Measurements from ENCODE around the gene MAPKBP1. TPM values are rescaled to one million over a fixed set of nuclear protein-coding genes. Genes with fewer than 3 reads are reported as not detected.

Gene MAPKBP1
- polyA plus RNA-seq, 2 donors = 11.9 to 57.3 TPM

DNA sequence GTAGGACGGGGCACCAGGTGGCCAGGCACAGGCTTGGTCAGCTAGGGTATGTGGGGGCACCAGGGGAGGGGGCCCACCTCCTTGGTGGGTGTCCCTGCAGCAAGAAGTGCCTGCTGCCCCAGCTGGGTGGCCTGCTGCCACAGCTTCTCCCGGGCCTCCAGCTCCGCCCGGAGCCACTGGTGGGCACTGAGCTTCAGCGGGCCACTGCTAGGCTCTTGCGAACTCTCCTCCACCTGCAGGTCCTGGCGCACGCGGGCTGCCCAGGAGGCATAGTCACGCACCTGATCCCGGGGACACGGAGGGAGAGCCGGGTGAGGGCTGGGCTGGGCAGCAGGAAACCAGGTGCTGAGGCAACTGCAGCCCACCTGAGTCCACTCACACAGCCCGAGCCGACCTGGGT, 94.0 kb downstream of the MAPKBP1 start:
- no peaks in the 10 kb centered on the region for H3K36me3 ChIP-seq (ENCODE audit: control insufficient read depth in 2 of 2, insufficient read depth in 2 of 2, low read length in 1 of 2)
- no peak overlapping the region for H3K4me3 ChIP-seq (ENCODE audit: low read depth in 1 of 2, low read length in 2 of 2)
- H3K27ac ChIP-seq (ENCODE audit: low read depth in 2 of 2, low read length in 1 of 2) = no peak overlapping the region
- H3K27me3 ChIP-seq (ENCODE audit: control insufficient read depth in 1 of 2, insufficient read depth in 2 of 2, low read length in 2 of 2) = no peaks in the 10 kb centered on the region
- H3K9me3 ChIP-seq (ENCODE audit: control insufficient read depth in 2 of 2, insufficient read depth in 1 of 2, low read depth in 1 of 2, low read length in 1 of 2) = no peaks in the 10 kb centered on the region
- peaks cover 0 to 14% of the 10 kb centered on the region in 2 donors for H3K4me1 ChIP-seq (ENCODE audit: control insufficient read depth in 2 of 2, insufficient read depth in 2 of 2, low read length in 1 of 2)
- WGBS, 2 donors = 92 to 94% methylated on average over 13 to 15 of the region's 15 CpGs

- H3K36me3 ChIP-seq (ENCODE audit: control insufficient read depth in 2 of 2, insufficient read depth in 2 of 2, low read length in 1 of 2) = no peaks in the 10 kb centered on the region
- WGBS, 2 donors = 68 to 76% methylated on average over 42 of the region's 42 CpGs
- H3K27ac ChIP-seq (ENCODE audit: low read depth in 2 of 2, low read length in 1 of 2) = peak overlapping the region in 1 of 2 donors; percentile 22
- H3K9me3 ChIP-seq (ENCODE audit: control insufficient read depth in 2 of 2, insufficient read depth in 1 of 2, low read depth in 1 of 2, low read length in 1 of 2) = no peaks in the 10 kb centered on the region
- H3K27me3 ChIP-seq (ENCODE audit: control insufficient read depth in 1 of 2, insufficient read depth in 2 of 2, low read length in 2 of 2) = no peaks in the 10 kb centered on the region
- H3K4me1 ChIP-seq (ENCODE audit: control insufficient read depth in 2 of 2, insufficient read depth in 2 of 2, low read length in 1 of 2) = peaks cover 0 to 14% of the 10 kb centered on the region in 2 donors
- no peak overlapping the region for H3K4me3 ChIP-seq (ENCODE audit: low read depth in 1 of 2, low read length in 2 of 2)
Observed at GRCh38 chr15:41869770-41870688, 95.7 kb downstream of the MAPKBP1 start.

DNA sequence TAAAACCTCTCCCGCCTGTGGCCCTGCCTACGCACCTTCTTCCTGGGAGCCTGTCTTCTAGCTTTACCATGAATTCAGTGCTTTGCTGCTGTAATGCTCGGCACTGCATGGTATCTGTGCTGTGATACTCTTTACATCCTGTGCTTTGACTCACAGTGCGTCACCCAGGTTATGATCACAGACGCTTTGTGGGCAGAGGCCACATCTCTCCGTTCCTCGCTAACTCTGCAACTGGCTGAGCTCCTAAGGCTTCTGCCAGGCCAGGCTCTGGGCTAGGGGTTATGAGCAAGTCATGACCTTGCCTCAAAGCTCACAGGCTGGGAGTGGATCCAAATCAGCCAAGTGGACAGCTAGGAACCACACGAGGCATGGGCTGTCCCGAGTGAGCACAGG, 96.4 kb downstream of the MAPKBP1 start:
- Histone ChIP-seq H3K4me1 (ENCODE audit: control insufficient read depth in 2 of 2, insufficient read depth in 2 of 2, low read length in 1 of 2) (peaks cover 0 to 14% of the 10 kb centered on the region in 2 donors), H3K27ac (ENCODE audit: low read depth in 2 of 2, low read length in 1 of 2) (peak overlapping the region in 1 of 2 donors; percentile 22), H3K36me3 (ENCODE audit: control insufficient read depth in 2 of 2, insufficient read depth in 2 of 2, low read length in 1 of 2) (no peaks in the 10 kb centered on the region), H3K27me3 (ENCODE audit: control insufficient read depth in 1 of 2, insufficient read depth in 2 of 2, low read length in 2 of 2) (no peaks in the 10 kb centered on the region), H3K4me3 (ENCODE audit: low read depth in 1 of 2, low read length in 2 of 2) (no peak overlapping the region), H3K9me3 (ENCODE audit: control insufficient read depth in 2 of 2, insufficient read depth in 1 of 2, low read depth in 1 of 2, low read length in 1 of 2) (no peaks in the 10 kb centered on the region)
- 57 to 61% methylated on average over 9 of the region's 9 CpGs for WGBS, 2 donors

GRCh38 chr15:41871175-41871905, 97.1 kb downstream of the MAPKBP1 start:
- 90 to 94% methylated on average over 17 to 19 of the region's 19 CpGs for WGBS, 2 donors
- H3K36me3 ChIP-seq (ENCODE audit: control insufficient read depth in 2 of 2, insufficient read depth in 2 of 2, low read length in 1 of 2) = no peaks in the 10 kb centered on the region

DNA sequence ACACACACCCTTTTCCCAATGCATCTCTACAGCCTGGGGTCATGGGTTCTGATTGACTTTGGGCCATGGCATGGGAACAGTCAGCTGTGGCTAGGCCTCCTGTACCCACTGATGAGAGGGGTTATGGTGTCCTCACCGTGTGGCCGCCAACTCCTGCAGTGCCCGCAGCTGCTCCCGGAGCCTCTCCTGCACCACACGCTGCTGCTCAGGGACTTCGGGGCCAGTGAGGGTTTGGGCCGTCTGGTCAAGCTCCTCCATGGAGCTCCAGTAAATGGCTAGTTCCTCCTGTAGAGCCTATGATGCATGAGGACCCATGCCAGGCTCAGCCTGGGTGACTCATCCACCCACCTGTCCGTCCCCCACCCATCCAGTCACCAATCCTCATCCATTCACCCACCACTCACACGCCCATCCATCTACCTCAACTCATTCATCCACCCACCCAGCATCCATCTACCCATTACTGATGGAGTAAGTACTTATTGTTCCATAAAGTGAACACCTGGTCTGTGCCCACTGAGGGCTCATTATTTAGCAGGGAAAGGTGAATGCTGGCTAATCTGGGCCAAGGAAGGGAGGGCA, 98.0 kb downstream of the MAPKBP1 start:
- H3K27me3 ChIP-seq (ENCODE audit: control insufficient read depth in 1 of 2, insufficient read depth in 2 of 2, low read length in 2 of 2) = no peaks in the 10 kb centered on the region
- peaks cover 0 to 17% of the 10 kb centered on the region in 2 donors for H3K4me1 ChIP-seq (ENCODE audit: control insufficient read depth in 2 of 2, insufficient read depth in 2 of 2, low read length in 1 of 2)
- 85 to 86% methylated on average over 9 of the region's 9 CpGs for WGBS, 2 donors
- H3K9me3 ChIP-seq (ENCODE audit: control insufficient read depth in 2 of 2, insufficient read depth in 1 of 2, low read depth in 1 of 2, low read length in 1 of 2) = no peaks in the 10 kb centered on the region
- H3K27ac ChIP-seq (ENCODE audit: low read depth in 2 of 2, low read length in 1 of 2) = no peak overlapping the region
- H3K4me3 ChIP-seq (ENCODE audit: low read depth in 1 of 2, low read length in 2 of 2) = no peak overlapping the region
- H3K36me3 ChIP-seq (ENCODE audit: control insufficient read depth in 2 of 2, insufficient read depth in 2 of 2, low read length in 1 of 2) = no peaks in the 10 kb centered on the region

More at GRCh38 chr15:41871175-41871905, 97.1 kb downstream of the MAPKBP1 start:
- Histone ChIP-seq H3K9me3 (ENCODE audit: control insufficient read depth in 2 of 2, insufficient read depth in 1 of 2, low read depth in 1 of 2, low read length in 1 of 2) (no peaks in the 10 kb centered on the region), H3K4me3 (ENCODE audit: low read depth in 1 of 2, low read length in 2 of 2) (no peak overlapping the region), H3K4me1 (ENCODE audit: control insufficient read depth in 2 of 2, insufficient read depth in 2 of 2, low read length in 1 of 2) (peaks cover 0 to 14% of the 10 kb centered on the region in 2 donors), H3K27me3 (ENCODE audit: control insufficient read depth in 1 of 2, insufficient read depth in 2 of 2, low read length in 2 of 2) (no peaks in the 10 kb centered on the region), H3K27ac (ENCODE audit: low read depth in 2 of 2, low read length in 1 of 2) (peak overlapping the region in 1 of 2 donors; percentile 3)

GRCh38 chr15:41873711-41874110, 99.4 kb downstream of the MAPKBP1 start:
- Histone ChIP-seq H3K9me3 (ENCODE audit: control insufficient read depth in 2 of 2, insufficient read depth in 1 of 2, low read depth in 1 of 2, low read length in 1 of 2) (no peaks in the 10 kb centered on the region), H3K4me3 (ENCODE audit: low read depth in 1 of 2, low read length in 2 of 2) (no peak overlapping the region), H3K27ac (ENCODE audit: low read depth in 2 of 2, low read length in 1 of 2) (no peak overlapping the region), H3K36me3 (ENCODE audit: control insufficient read depth in 2 of 2, insufficient read depth in 2 of 2, low read length in 1 of 2) (no peaks in the 10 kb centered on the region), H3K27me3 (ENCODE audit: control insufficient read depth in 1 of 2, insufficient read depth in 2 of 2, low read length in 2 of 2) (no peaks in the 10 kb centered on the region), H3K4me1 (ENCODE audit: control insufficient read depth in 2 of 2, insufficient read depth in 2 of 2, low read length in 1 of 2) (peaks cover 0 to 28% of the 10 kb centered on the region in 2 donors)
- 82 to 83% methylated on average over 8 of the region's 8 CpGs for WGBS, 2 donors

- Histone ChIP-seq H3K9me3 (ENCODE audit: control insufficient read depth in 2 of 2, insufficient read depth in 1 of 2, low read depth in 1 of 2, low read length in 1 of 2) (no peaks in the 10 kb centered on the region), H3K4me3 (ENCODE audit: low read depth in 1 of 2, low read length in 2 of 2) (no peak overlapping the region), H3K4me1 (ENCODE audit: control insufficient read depth in 2 of 2, insufficient read depth in 2 of 2, low read length in 1 of 2) (peaks cover 0 to 32% of the 10 kb centered on the region in 2 donors), H3K27ac (ENCODE audit: low read depth in 2 of 2, low read length in 1 of 2) (no peak overlapping the region), H3K36me3 (ENCODE audit: control insufficient read depth in 2 of 2, insufficient read depth in 2 of 2, low read length in 1 of 2) (no peaks in the 10 kb centered on the region), H3K27me3 (ENCODE audit: control insufficient read depth in 1 of 2, insufficient read depth in 2 of 2, low read length in 2 of 2) (no peaks in the 10 kb centered on the region)
- WGBS, 2 donors = 86 to 91% methylated on average over 12 of the region's 12 CpGs
Observed at GRCh38 chr15:41874736-41875135, 100.5 kb downstream of the MAPKBP1 start.

GRCh38 chr15:41876007-41876406, 101.7 kb downstream of the MAPKBP1 start:
- H3K4me3 ChIP-seq (ENCODE audit: low read depth in 1 of 2, low read length in 2 of 2) = no peak overlapping the region
- WGBS, 2 donors = 84 to 87% methylated on average over 13 of the region's 13 CpGs
- no peaks in the 10 kb centered on the region for H3K36me3 ChIP-seq (ENCODE audit: control insufficient read depth in 2 of 2, insufficient read depth in 2 of 2, low read length in 1 of 2)
- peaks cover 0 to 33% of the 10 kb centered on the region in 2 donors for H3K4me1 ChIP-seq (ENCODE audit: control insufficient read depth in 2 of 2, insufficient read depth in 2 of 2, low read length in 1 of 2)
- H3K27me3 ChIP-seq (ENCODE audit: control insufficient read depth in 1 of 2, insufficient read depth in 2 of 2, low read length in 2 of 2) = no peaks in the 10 kb centered on the region
- no peak overlapping the region for H3K27ac ChIP-seq (ENCODE audit: low read depth in 2 of 2, low read length in 1 of 2)
- H3K9me3 ChIP-seq (ENCODE audit: control insufficient read depth in 2 of 2, insufficient read depth in 1 of 2, low read depth in 1 of 2, low read length in 1 of 2) = no peaks in the 10 kb centered on the region

DNA sequence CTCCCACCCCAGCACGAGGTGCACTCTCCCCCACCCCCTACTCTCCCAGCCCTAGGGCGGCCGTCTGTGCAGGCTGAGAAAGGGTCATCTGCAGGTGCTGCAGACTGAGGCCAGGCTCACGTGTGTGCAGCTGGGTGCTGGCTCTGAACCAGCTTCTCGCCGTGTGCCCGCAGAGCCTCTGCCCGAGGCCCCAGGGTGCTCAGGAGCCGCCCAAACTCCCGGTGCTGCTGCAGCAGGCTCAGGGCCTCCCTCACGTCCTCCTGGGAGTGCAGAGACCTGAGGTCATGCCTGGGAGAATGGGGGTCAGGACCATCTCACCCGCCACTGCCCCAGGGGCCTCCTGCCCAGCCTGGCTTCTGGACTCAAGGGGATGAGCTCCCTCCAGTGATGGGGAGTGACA, 102.4 kb downstream of the MAPKBP1 start:
- Histone ChIP-seq H3K27me3 (ENCODE audit: control insufficient read depth in 1 of 2, insufficient read depth in 2 of 2, low read length in 2 of 2) (no peaks in the 10 kb centered on the region), H3K27ac (ENCODE audit: low read depth in 2 of 2, low read length in 1 of 2) (no peak overlapping the region), H3K4me1 (ENCODE audit: control insufficient read depth in 2 of 2, insufficient read depth in 2 of 2, low read length in 1 of 2) (peaks cover 0 to 40% of the 10 kb centered on the region in 2 donors), H3K9me3 (ENCODE audit: control insufficient read depth in 2 of 2, insufficient read depth in 1 of 2, low read depth in 1 of 2, low read length in 1 of 2) (no peaks in the 10 kb centered on the region), H3K36me3 (ENCODE audit: control insufficient read depth in 2 of 2, insufficient read depth in 2 of 2, low read length in 1 of 2) (no peaks in the 10 kb centered on the region), H3K4me3 (ENCODE audit: low read depth in 1 of 2, low read length in 2 of 2) (no peak overlapping the region)
- 54 to 61% methylated on average over 12 of the region's 12 CpGs for WGBS, 2 donors
